Activated CD4-positive, alpha-beta T cell treated with anti-CD3 and anti-CD28 coated beads, Interleukin-2, amount 50 U/mL, for 24 hours (primary cell): ENCODE measurements around the gene CALU.
A peak's percentile ranks its signal among the peaks of the same experiment; 100 is the strongest.

Experiments
- DNase-seq, 2 donors: peaks; one replicate each; pipeline ENCODE4 v3.0.0-alpha.2; 2020; ENCODE audit warnings: low read depth in 1 of 2, low spot score in 1 of 2

CALU gene

DNA sequence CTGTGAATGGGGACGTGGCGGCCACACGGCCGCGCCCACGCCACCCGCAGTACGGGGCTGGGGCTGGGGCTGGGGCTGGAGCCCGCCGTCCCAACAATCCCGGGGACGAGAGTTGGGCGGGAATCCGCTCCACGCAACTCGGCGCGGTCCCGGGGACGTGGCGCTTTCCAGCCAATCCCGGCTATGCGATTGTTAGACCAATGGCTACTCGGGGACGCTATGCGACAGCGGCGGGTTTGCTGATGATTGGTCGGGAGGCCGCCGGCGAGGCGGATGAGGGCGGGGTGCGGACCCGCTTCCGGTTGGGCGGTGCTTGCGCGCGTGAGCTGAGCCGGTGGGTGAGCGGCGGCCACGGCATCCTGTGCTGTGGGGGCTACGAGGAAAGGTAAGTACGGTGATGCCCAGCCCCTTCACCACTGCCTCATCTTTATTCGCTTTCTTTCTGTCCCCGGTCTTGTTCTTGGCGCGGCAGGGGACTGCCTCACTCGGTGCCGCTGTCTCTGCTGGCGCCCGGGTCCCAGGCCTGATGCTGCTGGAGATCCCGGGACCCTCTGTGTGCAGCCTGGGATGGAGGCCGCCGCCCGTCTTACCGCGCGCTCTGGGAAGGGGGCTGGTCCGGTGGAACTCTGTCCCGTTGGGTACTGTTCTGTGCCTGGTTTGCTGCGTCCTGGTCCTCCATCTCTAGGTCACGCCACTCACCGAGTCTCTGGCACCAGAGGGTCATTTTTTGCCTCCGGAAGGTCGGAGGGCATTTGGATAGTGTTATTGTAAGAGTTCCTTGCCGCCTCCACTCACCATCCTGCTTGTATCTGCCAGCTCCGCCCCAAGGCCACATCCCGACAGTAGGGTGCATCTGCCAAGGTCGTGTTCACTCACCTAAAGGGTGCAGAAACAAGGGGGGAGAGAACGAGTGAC, at the start of gene CALU:
CALU (plus strand) TSS at position 312 of the 915 bp plus-strand sequence. CDS start 9,225 bp downstream, outside the sequence.
- DNase-seq: peak; percentile 86 to 93

GRCh38 chr7:128691227-128691626, 47.9 kb upstream of the CALU start:
- DNase-seq: no peak

GRCh38 chr7:128692623-128693270, 46.4 kb upstream of the CALU start:
- no peak for DNase-seq

DNA sequence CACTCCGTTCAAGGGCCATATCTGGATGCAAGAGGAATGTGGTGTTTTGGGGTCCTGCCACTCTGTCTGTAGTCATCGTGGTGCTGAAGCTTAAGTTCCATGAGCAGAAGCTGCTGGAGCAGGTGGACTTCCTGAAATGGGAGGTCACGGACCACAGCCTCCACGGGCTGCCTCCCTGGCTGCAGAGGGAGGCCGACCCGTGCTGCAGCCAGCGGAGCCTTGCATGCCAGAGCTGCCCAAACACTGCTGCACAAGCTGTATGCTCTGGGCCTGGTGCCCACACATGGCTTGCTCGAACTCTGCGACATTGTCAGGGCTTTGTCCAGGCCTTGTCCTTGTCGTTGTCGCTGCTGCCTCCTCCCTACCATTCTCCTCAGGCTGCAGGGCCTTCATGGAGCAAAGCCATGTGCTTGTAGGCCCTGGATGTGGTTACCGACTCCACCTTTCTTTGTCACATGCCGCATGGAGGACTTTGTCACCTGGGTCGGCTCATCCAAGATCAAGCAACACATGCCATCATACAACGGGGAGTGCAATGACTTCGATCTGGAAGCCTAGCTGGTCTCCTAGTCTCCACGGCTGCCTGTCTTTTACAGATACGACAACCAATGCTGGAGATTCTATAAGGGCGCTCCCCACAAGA, 45.7 kb upstream of the CALU start:
- DNase-seq: no peak

- no peak for DNase-seq
Measured at GRCh38 chr7:128694738-128695137, 44.4 kb upstream of the CALU start.

GRCh38 chr7:128697302-128697905, 41.8 kb upstream of the CALU start:
- DNase-seq: peak in 1 of 2 donors; percentile 21

GRCh38 chr7:128699196-128699712, 39.9 kb upstream of the CALU start:
- DNase-seq: no peak

DNA sequence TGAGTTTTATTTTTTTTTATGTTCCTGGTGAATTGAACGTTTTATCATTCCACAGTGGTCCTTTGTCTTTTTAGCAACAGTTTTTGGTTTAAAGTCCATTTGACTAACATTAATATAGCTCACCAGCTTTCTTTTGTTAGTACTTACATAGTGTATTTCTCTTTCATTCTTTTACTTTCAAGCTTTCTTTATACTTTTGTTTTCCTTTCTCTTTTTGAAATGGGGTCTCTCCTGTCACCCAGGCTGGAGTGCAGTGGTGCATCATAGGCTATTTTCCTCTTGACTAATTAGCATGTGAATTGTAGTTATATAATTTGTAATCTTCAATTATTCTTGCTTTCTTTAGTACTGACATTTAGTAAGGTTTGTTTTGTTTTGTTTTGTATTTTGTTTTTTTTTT, 39.3 kb upstream of the CALU start:
- DNase-seq: no peak

- no peak for DNase-seq
Measured at GRCh38 chr7:128701062-128701785, 37.9 kb upstream of the CALU start.

DNA sequence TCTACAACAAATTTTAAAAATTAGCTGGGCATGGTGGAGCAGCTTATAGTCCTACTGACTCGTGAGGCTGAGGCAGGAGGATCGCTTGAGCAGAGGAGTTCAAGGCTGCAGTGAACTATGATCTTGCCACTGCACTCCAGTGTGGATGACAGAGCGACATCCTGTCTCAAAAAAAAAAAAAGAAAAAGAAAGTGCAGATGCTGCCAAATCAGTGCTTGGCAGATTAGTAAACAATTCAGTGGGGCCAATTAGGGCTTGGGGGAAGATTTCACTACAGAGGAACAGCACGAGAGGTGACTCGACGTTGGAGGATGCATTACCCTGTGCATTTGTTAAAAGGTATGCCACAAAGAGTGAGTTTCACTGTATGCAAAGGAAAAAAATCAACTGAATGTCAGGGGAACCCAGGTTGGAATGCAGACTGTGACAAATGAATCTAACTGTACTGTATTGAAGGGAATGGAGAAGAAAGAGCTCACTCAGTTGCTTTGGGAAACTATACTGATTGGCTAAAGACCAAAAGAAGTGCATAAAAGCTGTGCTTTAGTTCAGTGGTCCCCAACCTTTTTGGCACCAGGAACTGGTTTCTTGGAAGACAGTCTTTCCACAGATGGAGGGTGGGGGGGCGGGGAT, 35.4 kb upstream of the CALU start:
- DNase-seq: no peak

- DNase-seq: no peak
Measured at GRCh38 chr7:128705891-128706333, 33.2 kb upstream of the CALU start.

DNA sequence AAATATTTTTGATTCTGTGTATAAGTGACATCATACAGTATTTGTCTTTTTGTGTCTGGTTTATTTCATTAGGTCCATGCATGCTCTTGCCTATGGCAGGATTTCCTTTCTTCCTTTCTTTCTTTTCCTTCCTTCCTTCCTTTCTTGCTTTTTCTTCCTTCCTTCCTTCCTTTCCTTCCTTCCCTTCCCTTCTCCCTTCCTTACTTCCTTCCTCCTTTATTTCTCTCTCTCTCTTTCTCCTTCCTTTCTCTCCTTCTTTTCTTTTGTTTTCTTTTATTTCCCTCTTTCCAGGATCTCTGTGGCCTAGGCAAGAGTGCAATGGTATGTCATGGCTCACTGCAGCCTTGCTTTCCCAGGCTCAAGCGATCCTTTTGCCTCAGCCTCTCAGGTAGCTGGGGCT, 31.4 kb upstream of the CALU start:
- no peak for DNase-seq

GRCh38 chr7:128708235-128708634, 30.9 kb upstream of the CALU start:
- DNase-seq: no peak

DNA sequence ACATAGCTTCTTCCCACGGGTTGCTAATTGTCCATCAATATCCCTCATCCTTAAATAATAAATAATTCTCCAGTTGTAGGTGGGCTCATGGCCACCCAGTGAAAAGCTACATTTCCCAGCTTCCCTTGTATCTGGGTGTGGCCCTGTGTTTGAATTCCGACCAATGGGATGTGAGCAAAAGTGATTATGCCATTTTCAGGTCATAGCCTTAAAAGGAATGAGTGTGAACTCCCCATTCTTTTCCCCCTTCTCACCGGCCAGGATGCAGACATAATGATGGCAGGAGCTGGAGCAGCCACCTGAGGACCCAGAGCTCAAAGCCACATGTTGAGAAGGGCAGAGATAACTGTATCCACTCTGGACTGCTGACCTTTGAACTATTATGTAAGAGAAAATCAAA, 30.3 kb upstream of the CALU start:
- DNase-seq: no peak

DNA sequence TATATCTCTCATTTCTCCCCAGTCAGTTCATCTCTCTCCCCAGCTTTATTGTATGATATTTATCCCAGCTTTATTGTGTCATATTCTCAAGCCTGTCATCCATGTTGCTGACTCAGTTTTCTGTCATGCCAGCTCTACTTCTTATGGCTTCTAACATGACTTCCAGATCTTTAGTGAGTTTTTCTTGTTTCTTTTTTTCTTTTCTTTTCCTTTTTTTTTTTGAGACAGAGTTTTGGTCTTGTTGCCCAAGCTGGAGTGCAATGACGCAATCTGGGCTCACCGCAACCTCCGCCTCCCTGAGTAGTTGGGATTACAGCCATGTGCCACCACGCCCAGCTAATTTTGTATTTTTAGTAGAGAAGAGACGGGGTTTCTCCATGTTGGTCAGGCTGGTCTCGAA, 28.7 kb upstream of the CALU start:
- DNase-seq: no peak

DNA sequence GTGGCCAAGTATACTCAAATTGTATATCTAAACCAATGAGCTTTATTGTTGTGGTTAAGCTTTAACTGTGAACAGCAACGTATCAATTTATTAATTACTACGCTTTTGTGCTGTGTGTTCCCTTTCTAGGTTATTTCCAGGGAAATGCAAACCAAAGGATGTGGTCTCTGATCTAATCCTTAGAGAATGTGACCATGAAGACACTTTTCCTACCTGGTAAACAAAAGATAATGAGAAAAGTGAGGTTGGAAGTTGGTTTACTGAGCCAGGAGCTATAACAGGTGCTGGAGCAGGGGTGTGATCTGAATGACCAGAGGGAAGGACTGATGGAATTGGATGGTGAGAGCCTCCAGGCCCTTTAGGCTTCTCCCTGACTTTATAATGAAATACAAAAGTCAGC, 25.4 kb upstream of the CALU start:
- DNase-seq: no peak

DNA sequence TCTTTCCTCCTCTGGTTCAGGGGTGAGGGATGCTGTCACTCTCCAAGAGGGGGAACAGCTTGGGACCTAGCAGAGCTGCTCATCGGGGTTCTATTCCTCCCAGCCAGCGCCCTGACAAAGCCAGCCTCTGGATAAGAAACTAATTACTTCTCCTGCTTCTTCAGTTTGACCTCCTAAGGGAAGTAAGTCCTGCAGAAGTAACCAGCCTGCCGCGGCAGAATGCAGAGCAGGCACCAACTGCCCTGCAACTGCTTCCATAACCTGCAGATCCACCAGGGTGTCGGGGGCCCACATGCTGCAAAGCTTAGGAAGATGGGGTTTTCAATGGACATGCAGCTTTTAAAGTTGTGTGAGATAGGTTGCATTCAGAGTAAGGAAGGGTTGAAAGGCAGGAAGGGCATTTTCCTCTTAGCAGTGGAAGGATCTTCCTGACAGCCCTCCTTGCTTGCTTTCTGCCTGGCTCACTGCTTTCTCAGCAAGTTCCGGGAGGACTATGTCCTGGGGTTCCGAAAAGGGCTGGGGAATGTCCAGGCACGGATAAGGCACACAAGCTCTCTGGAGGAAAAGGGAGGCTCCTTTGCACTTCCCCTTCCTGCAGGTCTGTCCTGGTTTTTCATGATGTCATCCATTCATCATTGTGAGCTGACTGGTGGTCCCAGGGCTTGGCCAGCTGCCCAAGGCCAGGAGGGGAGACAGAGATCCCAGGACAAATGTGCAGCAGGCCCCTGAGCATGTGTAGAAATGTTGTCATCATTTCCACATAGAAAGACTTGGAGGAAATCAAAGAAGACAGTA, 24.3 kb upstream of the CALU start:
- no peak for DNase-seq

DNA sequence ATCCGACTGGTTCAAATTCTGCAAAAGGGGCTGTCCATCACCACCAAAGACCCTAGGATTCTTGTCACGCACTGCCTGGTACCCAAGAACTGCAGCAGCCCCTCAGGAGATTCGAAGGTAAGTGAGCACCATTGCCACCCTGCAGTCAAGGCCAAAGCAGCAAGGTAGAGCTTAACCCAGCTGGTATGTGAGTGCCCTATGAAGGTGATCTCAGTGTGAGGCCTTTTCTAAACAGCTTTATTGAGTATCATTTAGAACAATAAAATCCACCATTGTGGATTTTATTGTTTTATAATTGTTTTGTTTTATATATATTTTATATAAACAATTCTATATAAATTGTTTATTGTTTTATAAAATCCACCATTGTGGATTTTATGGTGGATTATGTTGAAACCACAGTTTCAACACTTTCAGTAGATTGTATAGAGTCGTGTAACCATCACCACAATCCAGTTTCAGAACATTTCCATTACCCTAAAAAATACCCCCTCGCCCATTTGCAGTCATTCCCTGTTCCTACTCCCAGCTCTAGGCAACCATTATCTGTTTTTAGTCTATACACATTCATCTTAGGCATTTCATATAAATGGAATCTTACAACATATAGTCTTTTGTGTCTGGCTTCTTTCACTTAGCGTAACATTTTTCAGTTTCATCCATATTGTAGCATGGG, 20.1 kb upstream of the CALU start:
- no peak for DNase-seq

- DNase-seq: no peak
Measured at GRCh38 chr7:128721376-128721775, 17.8 kb upstream of the CALU start.
